MCF 10A (cell line): ENCODE measurements around the gene ZNF212. TPM values are rescaled to one million over a fixed set of nuclear protein-coding genes. Genes with fewer than 3 reads are reported as not detected.
A peak's percentile ranks its signal among the peaks of the same experiment; 100 is the strongest.

Source experiments
- BruUV-seq: library from RNA; stranded (reverse); fragments of 400-500 nt; replicated peaks from 2 replicates; lab custom pipeline; 2021; lab: Mats Ljungman, UMichigan
- CTCF ChIA-PET: fragments of 300-600 bp; sonication (Branson Sonifier 250); formaldehyde crosslinking; extraction: SDS; loops from one replicate; lab custom pipeline; 2021; ENCODE audit warnings: antibody characterized with exemption, inconsistent platforms; lab: Yijun Ruan, JAX
- POLR2A ChIA-PET: fragments of 300-600, 350-650 bp; sonication (Branson Sonifier 250); formaldehyde crosslinking; extraction: SDS; loops from one replicate; lab custom pipeline; 2020; ENCODE audit warnings: antibody characterized with exemption, inconsistent platforms; lab: Yijun Ruan, JAX
- DNase-seq: peaks from one replicate; pipeline ENCODE4 v3.0.0-alpha.2; 2018; ENCODE audit not compliant: unreplicated experiment
- H3K27ac Mint-ChIP-seq: one replicate; pipeline ENCODE4 v1.8.0; 2022; ENCODE audit warnings: mild to moderate bottlenecking, low read depth, mixed read lengths; ENCODE audit not compliant: unreplicated experiment
- H3K27me3 Mint-ChIP-seq: one replicate; pipeline ENCODE4 v1.8.0; 2022; ENCODE audit warnings: mixed read lengths; ENCODE audit not compliant: insufficient read depth, unreplicated experiment
- H3K36me3 Mint-ChIP-seq: one replicate; pipeline ENCODE4 v1.8.0; 2022; ENCODE audit warnings: mild to moderate bottlenecking, moderate library complexity, mixed read lengths; ENCODE audit not compliant: insufficient read depth, unreplicated experiment
- H3K4me1 Mint-ChIP-seq: one replicate; pipeline ENCODE4 v1.8.0; 2022; ENCODE audit warnings: mixed read lengths; ENCODE audit not compliant: insufficient read depth, unreplicated experiment
- H3K4me3 Mint-ChIP-seq: one replicate; pipeline ENCODE4 v1.8.0; 2022; ENCODE audit warnings: mild to moderate bottlenecking, moderate library complexity, mixed read lengths; ENCODE audit not compliant: unreplicated experiment
- H3K9me3 Mint-ChIP-seq: one replicate; pipeline ENCODE4 v1.8.0; 2022; ENCODE audit warnings: mixed read lengths; ENCODE audit not compliant: unreplicated experiment
- intact Hi-C: fragments of 100-400 bp; cut with micrococcal nuclease; formaldehyde crosslinking; loops from 2 replicates; pipeline ENCODE4 v1.14.1; 2022
- total RNA-seq: library from RNA; stranded (reverse); gene quantifications from 2 replicates; pipeline ENCODE4 v1.2.3, GENCODE V29; 2022
- TF ChIP-seq, protein P1 (sequence below): fragments of 200-600 bp; IDR thresholded peaks from one replicate; pipeline ENCODE4 v1.8.0; 2022; ENCODE audit warnings: antibody characterized with exemption, mild to moderate bottlenecking; ENCODE audit not compliant: unreplicated experiment

The ZNF212 gene
- total RNA-seq, 1 experiment from 2014 or later, result 10.5 TPM

DNA sequence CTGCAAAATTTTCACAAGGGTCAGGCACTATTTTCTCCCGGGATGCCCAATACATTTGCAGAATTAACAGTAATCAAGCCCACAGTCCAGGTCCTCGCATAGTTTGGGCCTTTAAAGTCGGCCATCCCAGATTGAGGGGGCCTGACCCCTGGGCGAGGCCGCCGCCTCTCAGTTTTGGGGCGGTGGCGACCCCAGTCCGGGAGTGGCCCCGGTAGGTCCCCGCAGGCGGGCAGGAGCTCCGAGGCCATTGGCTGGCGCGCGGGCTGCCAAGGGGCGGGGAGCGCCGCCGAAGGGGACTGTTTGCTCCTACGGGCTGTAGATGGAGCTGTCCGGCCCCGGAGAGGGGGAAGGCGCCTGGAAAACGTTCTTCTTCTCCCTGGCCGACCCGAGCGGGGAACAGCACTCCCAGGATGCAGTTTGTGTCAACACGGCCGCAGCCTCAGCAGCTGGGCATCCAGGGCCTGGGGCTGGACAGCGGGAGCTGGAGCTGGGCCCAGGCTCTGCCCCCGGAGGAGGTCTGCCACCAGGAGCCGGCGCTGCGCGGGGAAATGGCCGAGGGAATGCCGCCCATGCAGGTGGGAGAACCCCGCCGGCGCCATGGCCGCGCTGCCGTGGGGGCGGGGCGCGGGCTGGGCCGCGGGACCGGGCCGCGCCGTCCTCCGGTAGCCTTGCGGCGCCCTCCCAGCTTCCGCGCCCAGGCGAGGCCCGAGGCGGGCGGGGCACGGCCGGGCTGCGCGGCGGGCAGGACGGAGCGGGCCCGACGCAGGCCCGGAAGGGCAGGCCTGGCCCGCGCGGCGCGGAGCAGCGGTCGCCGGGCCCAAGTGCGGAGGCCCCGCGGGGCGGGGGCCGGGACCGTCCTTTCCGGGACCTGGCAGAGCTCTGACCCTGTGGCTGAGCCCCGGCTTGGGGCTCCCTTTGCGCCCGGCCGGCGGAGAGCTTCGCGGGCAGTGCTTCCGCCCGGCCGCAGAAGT is 44.0 kb upstream of the ZNF212 start, which contains the start of gene ZNF282:
Gene ZNF282 (plus strand): TSS at position 367 of the 971 bp plus-strand sequence. CDS start 44 bp downstream, at position 411.
- peak; percentile 93 for DNase-seq
- POLR2A ChIA-PET, result interaction anchor here (0.5 to 3.8 kb wide), 41 partner anchors 10 to 1833 kb away, joined by 3 to 34 read pairs (median 4); partner anchors contain the start of genes ABCB8, ZNF212, ZNF398 and ZNF425
- TF ChIP-seq, protein P1, sequence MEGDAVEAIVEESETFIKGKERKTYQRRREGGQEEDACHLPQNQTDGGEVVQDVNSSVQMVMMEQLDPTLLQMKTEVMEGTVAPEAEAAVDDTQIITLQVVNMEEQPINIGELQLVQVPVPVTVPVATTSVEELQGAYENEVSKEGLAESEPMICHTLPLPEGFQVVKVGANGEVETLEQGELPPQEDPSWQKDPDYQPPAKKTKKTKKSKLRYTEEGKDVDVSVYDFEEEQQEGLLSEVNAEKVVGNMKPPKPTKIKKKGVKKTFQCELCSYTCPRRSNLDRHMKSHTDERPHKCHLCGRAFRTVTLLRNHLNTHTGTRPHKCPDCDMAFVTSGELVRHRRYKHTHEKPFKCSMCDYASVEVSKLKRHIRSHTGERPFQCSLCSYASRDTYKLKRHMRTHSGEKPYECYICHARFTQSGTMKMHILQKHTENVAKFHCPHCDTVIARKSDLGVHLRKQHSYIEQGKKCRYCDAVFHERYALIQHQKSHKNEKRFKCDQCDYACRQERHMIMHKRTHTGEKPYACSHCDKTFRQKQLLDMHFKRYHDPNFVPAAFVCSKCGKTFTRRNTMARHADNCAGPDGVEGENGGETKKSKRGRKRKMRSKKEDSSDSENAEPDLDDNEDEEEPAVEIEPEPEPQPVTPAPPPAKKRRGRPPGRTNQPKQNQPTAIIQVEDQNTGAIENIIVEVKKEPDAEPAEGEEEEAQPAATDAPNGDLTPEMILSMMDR, result peak; percentile 52
- intact Hi-C loops, result loop anchor here (1.0 to 5.0 kb wide), 4 partner anchors 43 to 115 kb away; partner anchors contain the start of genes ZNF212, ZNF425 and ZNF783
- Mint-ChIP-seq H3K4me1 (peaks cover 14% of the 10 kb centered on the region), H3K4me3 (peak within 1 kb of the TSS; percentile 85), H3K27ac (peak within 1 kb of the TSS; percentile 94), H3K36me3 (peaks cover 23% of the 10 kb centered on the region), H3K27me3 (no peaks in the 10 kb centered on the region), H3K9me3 (no peaks in the 10 kb centered on the region)
- CTCF ChIA-PET, result interaction anchor here (0.6 to 4.2 kb wide), 39 partner anchors 9 to 1085 kb away, joined by 3 to 28 read pairs (median 5); partner anchors contain the start of genes ZNF398, ZNF425, ZNF777 and ZNF783
- no TSS peak for BruUV-seq

DNA sequence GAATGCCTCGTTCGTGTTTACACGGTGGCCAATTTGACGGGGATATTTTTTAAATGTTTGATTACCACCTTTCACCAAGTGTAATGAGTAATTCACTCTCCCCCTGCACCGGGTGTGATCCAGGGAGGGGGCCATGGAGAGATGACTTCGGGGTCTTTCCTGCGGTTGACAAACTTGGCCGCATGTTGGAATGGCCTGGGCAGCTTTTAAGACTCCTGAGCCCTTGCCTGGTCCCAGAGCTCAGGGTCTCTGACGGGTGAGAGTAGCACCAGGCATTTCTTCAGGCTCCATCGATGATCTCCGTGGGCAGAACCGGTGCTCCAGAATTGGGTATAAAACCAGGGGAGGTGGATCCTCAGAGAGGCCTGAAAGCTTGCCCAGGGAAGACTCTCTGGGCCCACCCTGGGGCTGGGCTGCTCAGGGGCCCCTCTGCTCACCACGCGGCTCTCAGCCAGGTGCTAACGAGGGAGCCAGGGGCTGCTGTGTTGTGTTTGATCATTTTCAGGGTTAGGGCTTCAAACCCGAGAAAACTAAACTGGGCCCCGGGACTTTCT is 43.2 kb upstream of the ZNF212 start:
- H3K9me3 Mint-ChIP-seq, result no peaks in the 10 kb centered on the region
- intact Hi-C loops, result loop anchor here (5.0 kb wide), 1 partner anchor 66 kb away; the partner anchor contains the start of gene ZNF783
- H3K36me3 Mint-ChIP-seq, result peaks cover 31% of the 10 kb centered on the region
- TF ChIP-seq, protein P1, result no peak
- H3K4me1 Mint-ChIP-seq, result peaks cover 14% of the 10 kb centered on the region
- H3K27ac Mint-ChIP-seq, result peak overlapping the region; percentile 94
- BruUV-seq, result TSS peak; percentile 21
- POLR2A ChIA-PET, result interaction anchor here (0.6 to 3.8 kb wide), 25 partner anchors 10 to 428 kb away, joined by 3 to 34 read pairs (median 4); partner anchors contain the start of genes ZNF212, ZNF398, ZNF425 and ZNF783
- H3K4me3 Mint-ChIP-seq, result peak overlapping the region; percentile 85
- H3K27me3 Mint-ChIP-seq, result no peaks in the 10 kb centered on the region
- CTCF ChIA-PET, result interaction anchor here (0.6 to 4.2 kb wide), 19 partner anchors 10 to 514 kb away, joined by 3 to 28 read pairs (median 8); partner anchors contain the start of genes ZNF398, ZNF425, ZNF777 and ZNF783
- peak; percentile 33 for DNase-seq

DNA sequence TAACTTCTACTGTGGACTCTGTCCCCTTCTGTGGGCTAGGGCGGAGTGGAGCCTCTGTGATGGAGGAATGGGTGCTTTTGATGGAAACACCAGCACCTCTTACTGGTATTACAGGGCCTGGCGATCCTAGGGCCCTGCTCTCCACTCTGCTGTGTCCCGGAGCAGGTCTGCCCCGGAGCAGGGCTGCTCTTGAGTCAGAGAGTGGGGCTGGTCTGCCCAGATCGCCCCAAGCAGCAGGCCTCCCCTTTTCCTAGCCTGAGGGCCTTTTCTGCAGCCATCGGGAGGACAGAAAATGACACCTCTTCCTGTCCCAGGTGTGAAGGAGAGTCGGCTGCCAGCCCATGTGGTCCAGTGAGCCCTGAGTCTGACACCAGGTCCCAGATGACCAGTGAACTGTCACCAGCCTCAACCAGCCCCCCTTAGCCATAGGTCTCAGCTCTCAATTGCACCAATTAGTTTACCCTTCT is 42.7 kb upstream of the ZNF212 start:
- no TSS peak for BruUV-seq
- peak; percentile 28 for DNase-seq

More for the DNA sequence above, 42.7 kb upstream of the ZNF212 start:
- Mint-ChIP-seq H3K27ac (peak overlapping the region; percentile 94), H3K4me3 (peak overlapping the region; percentile 85), H3K36me3 (peaks cover 36% of the 10 kb centered on the region), H3K9me3 (no peaks in the 10 kb centered on the region), H3K4me1 (peaks cover 18% of the 10 kb centered on the region), H3K27me3 (no peaks in the 10 kb centered on the region)
- ChIA-PET CTCF (interaction anchor here (0.7 to 4.2 kb wide), 9 partner anchors 15 to 654 kb away, joined by 3 to 28 read pairs (median 6); partner anchors contain the start of genes ZNF398, ZNF425 and ZNF783), POLR2A (interaction anchor here (0.9 to 3.8 kb wide), 15 partner anchors 11 to 70 kb away, joined by 3 to 34 read pairs (median 7); partner anchors contain the start of genes ZNF212, ZNF398, ZNF425 and ZNF783)
- TF ChIP-seq, protein P1, result no peak
- intact Hi-C loops, result loop anchor here (5.0 kb wide), 1 partner anchor 66 kb away; the partner anchor contains the start of gene ZNF783
